Fibroblast of lung (primary cell): ENCODE results near the gene ARMC6. TPM values are rescaled to one million over a fixed set of nuclear protein-coding genes. Genes with fewer than 3 reads are reported as not detected.

Experiments
- DNase-seq, 2 donors: peaks; one replicate each; pipeline versions ENCODE4 v3.0.0 to v3.0.0-alpha.2; 2010; ENCODE audit warnings: low read depth in 2 of 2
- H2AFZ ChIP-seq: 2 replicates; pipeline ENCODE4 v1.5.1; 2012; ENCODE audit warnings: low read length, control low read depth, inconsistent platforms
- H3K27ac ChIP-seq: 2 replicates; pipeline ENCODE4 v1.5.1; 2011; ENCODE audit warnings: low read length, control low read depth; ENCODE audit not compliant: insufficient read depth
- H3K27me3 ChIP-seq: 2 replicates; pipeline ENCODE4 v1.5.1; 2011; ENCODE audit warnings: mild to moderate bottlenecking, low read length; ENCODE audit not compliant: control insufficient read depth, insufficient read depth
- H3K36me3 ChIP-seq: 2 replicates; pipeline ENCODE4 v1.5.1; 2011; ENCODE audit warnings: low read length; ENCODE audit not compliant: control insufficient read depth, insufficient read depth
- H3K4me1 ChIP-seq: 2 replicates; pipeline ENCODE4 v1.5.1; 2011; ENCODE audit warnings: low read length; ENCODE audit not compliant: control insufficient read depth, insufficient read depth; ENCODE audit errors: extremely low read depth
- H3K4me2 ChIP-seq: 2 replicates; pipeline ENCODE4 v1.5.1; 2011; ENCODE audit warnings: low read length, control low read depth; ENCODE audit not compliant: insufficient read depth; ENCODE audit errors: extremely low read depth
- H3K4me3 ChIP-seq, 4 experiments: fragments of 200-600 bp in 1 of 4; sonication (generic) in 1 of 4; replicated peaks in 1 of 4; 2 replicates each; pipeline ENCODE4 v1.5.1; 2011 to 2016; ENCODE audit warnings: low read length in 4 of 4, low read depth in 3 of 4, mild to moderate bottlenecking in 3 of 4, control low read depth in 2 of 4, inconsistent platforms in 1 of 4, mixed read lengths in 1 of 4; ENCODE audit not compliant: insufficient read depth in 1 of 4; ENCODE audit errors: control extremely low read depth in 1 of 4
- H3K79me2 ChIP-seq: 2 replicates; pipeline ENCODE4 v1.5.1; 2012; ENCODE audit warnings: mild to moderate bottlenecking, low read length, inconsistent platforms; ENCODE audit not compliant: control insufficient read depth, insufficient read depth
- H3K9ac ChIP-seq: 2 replicates; pipeline ENCODE4 v1.5.1; 2011; ENCODE audit warnings: mild to moderate bottlenecking, low read length, control low read depth; ENCODE audit not compliant: insufficient read depth
- H3K9me3 ChIP-seq: 2 replicates; pipeline ENCODE4 v1.5.1; 2012; ENCODE audit warnings: low read depth, low read length; ENCODE audit not compliant: control insufficient read depth, insufficient read depth
- H4K20me1 ChIP-seq: 2 replicates; pipeline ENCODE4 v1.5.1; 2011; ENCODE audit warnings: low read length; ENCODE audit not compliant: control insufficient read depth, insufficient read depth; ENCODE audit errors: extremely low read depth
- EZH2 ChIP-seq: IDR thresholded peaks from 2 replicates; pipeline ENCODE4 v1.5.1; 2012; ENCODE audit warnings: low read length, control low read depth, mild to moderate bottlenecking; ENCODE audit errors: missing control alignments
- polyA plus RNA-seq, 2 donors: library from polyadenylated mRNA; depleted of rRNA in 1 of 2; stranded (reverse) in 1 of 2; unstranded in 1 of 2; fragments of >200 nt; gene quantifications; 2 replicates each; pipeline ENCODE4 v1.2.1, GENCODE V29; 2011 to 2012; ENCODE audit warnings: missing spikeins in 1 of 2
- total RNA-seq: library from RNA; depleted of rRNA; stranded (reverse); fragments of >200 nt; gene quantifications from 2 replicates; pipeline ENCODE4 v1.2.1, GENCODE V29; 2014
- TF ChIP-seq, protein P1 (sequence below), 2 donors: IDR thresholded peaks in 1 of 2; conservative IDR thresholded peaks in 1 of 2; 1 replicate in 1 of 2; 2 replicates in 1 of 2; pipeline ENCODE4 v1.5.1; 2011 to 2012; ENCODE audit warnings: low read length in 2 of 2, control low read depth in 1 of 2, inconsistent platforms in 1 of 2, low read depth in 1 of 2, mild to moderate bottlenecking in 1 of 2

Gene ARMC6
- total and polyA plus RNA-seq, 2 donors (not counting 1 experiment from before 2014, with no cell fraction given), result 14.0 to 35.8 TPM

GRCh38 chr19:19094513-19094912 lies 61.1 kb downstream of the ARMC6 start:
- no peak overlapping the region for H2AFZ ChIP-seq
- H3K4me3 ChIP-seq, result no peak overlapping the region
- no peak for TF ChIP-seq EZH2
- TF ChIP-seq, protein P1, sequence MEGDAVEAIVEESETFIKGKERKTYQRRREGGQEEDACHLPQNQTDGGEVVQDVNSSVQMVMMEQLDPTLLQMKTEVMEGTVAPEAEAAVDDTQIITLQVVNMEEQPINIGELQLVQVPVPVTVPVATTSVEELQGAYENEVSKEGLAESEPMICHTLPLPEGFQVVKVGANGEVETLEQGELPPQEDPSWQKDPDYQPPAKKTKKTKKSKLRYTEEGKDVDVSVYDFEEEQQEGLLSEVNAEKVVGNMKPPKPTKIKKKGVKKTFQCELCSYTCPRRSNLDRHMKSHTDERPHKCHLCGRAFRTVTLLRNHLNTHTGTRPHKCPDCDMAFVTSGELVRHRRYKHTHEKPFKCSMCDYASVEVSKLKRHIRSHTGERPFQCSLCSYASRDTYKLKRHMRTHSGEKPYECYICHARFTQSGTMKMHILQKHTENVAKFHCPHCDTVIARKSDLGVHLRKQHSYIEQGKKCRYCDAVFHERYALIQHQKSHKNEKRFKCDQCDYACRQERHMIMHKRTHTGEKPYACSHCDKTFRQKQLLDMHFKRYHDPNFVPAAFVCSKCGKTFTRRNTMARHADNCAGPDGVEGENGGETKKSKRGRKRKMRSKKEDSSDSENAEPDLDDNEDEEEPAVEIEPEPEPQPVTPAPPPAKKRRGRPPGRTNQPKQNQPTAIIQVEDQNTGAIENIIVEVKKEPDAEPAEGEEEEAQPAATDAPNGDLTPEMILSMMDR (conservative IDR thresholded peaks at IDR 0.05 in 1 of 2, IDR thresholded peaks at IDR 0.05 in 1 of 2; ENCODE audit: low read depth in 1 of 2, low read length in 2 of 2), result no peak
- H3K4me2 ChIP-seq, result no peak overlapping the region
- no peak overlapping the region for H3K27ac ChIP-seq
- no peaks in the 10 kb centered on the region for H3K4me1 ChIP-seq
- no peaks in the 10 kb centered on the region for H3K27me3 ChIP-seq
- no peaks in the 10 kb centered on the region for H3K36me3 ChIP-seq
- no peaks in the 10 kb centered on the region for H4K20me1 ChIP-seq
- no peak overlapping the region for H3K9ac ChIP-seq
- H3K9me3 ChIP-seq, result no peaks in the 10 kb centered on the region
- no peaks in the 10 kb centered on the region for H3K79me2 ChIP-seq
- no peak for DNase-seq

GRCh38 chr19:19095691-19096090 lies 62.3 kb downstream of the ARMC6 start:
- no peak overlapping the region for H3K9ac ChIP-seq
- no peak overlapping the region for H3K4me2 ChIP-seq
- no peak overlapping the region for H3K27ac ChIP-seq
- no peaks in the 10 kb centered on the region for H3K9me3 ChIP-seq
- H3K79me2 ChIP-seq, result no peaks in the 10 kb centered on the region
- TF ChIP-seq, protein P1 (conservative IDR thresholded peaks at IDR 0.05 in 1 of 2, IDR thresholded peaks at IDR 0.05 in 1 of 2; ENCODE audit: low read depth in 1 of 2, low read length in 2 of 2), result no peak
- TF ChIP-seq EZH2, result no peak
- no peak overlapping the region for H2AFZ ChIP-seq
- no peak for DNase-seq
- H3K4me3 ChIP-seq, result no peak overlapping the region
- H3K36me3 ChIP-seq, result no peaks in the 10 kb centered on the region
- no peaks in the 10 kb centered on the region for H3K27me3 ChIP-seq
- no peaks in the 10 kb centered on the region for H4K20me1 ChIP-seq
- H3K4me1 ChIP-seq, result no peaks in the 10 kb centered on the region

DNA sequence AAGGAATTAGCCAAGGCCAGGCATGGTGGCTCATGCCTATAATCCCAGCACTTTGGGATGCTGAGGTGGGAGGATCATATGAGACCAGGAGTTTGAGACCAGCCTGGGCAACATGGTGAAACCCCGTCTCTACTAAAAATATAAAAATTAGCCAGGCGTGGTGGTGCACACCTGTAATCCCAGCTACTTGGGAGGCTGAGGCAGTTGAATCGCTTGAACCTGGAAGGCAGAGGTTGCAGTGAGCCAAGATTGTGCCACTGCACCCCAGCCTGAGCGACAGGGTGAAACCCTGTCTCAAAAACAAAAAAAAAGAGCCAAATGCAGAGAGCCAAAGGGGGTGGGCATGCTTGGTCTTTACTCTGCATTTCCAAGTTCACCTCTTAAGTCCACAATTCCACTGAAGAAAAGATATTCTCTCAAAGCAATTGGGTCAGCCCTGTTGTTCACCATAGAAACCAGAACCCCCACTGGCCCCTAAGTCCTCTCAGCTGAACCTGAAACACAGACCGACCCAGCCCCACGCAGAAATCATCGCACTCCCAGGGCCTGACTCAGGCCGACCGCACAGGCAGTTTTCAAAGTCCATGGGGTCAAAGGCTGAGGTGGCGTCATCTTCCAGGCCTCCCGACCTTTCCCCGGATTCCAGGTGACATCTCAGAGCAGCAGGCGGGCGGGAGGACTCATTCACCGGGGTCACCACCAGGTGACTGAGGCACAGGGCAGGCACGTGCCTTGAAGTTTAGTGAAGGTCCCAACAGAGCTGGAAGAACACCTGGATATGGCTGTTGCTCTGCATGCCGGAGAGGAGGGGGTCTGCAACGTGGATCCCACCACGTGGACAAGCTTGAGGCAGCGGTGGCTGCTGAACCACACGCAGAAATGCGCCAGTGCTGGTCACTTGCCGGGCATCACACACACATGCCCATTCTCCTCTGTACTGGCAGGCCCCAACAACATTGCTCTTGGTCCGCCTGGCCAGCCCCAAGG lies 63.5 kb downstream of the ARMC6 start:
- no peak for DNase-seq
- no peaks in the 10 kb centered on the region for H3K9me3 ChIP-seq
- H3K27me3 ChIP-seq, result no peaks in the 10 kb centered on the region
- no peak overlapping the region for H2AFZ ChIP-seq
- no peak overlapping the region for H3K9ac ChIP-seq
- H3K36me3 ChIP-seq, result no peaks in the 10 kb centered on the region
- no peaks in the 10 kb centered on the region for H3K4me1 ChIP-seq
- TF ChIP-seq, protein P1 (conservative IDR thresholded peaks at IDR 0.05 in 1 of 2, IDR thresholded peaks at IDR 0.05 in 1 of 2; ENCODE audit: low read depth in 1 of 2, low read length in 2 of 2), result no peak
- no peak for TF ChIP-seq EZH2
- H3K4me2 ChIP-seq, result no peak overlapping the region
- H3K27ac ChIP-seq, result no peak overlapping the region
- H3K79me2 ChIP-seq, result no peaks in the 10 kb centered on the region
- no peak overlapping the region for H3K4me3 ChIP-seq
- no peaks in the 10 kb centered on the region for H4K20me1 ChIP-seq
